ENCODE measurements around the gene NAV2. TPM values are rescaled to one million over a fixed set of nuclear protein-coding genes. Genes with fewer than 3 reads are reported as not detected.

The NAV2 gene
- total RNA-seq, 1 experiment from 2014 or later: 2.1 TPM

DNA sequence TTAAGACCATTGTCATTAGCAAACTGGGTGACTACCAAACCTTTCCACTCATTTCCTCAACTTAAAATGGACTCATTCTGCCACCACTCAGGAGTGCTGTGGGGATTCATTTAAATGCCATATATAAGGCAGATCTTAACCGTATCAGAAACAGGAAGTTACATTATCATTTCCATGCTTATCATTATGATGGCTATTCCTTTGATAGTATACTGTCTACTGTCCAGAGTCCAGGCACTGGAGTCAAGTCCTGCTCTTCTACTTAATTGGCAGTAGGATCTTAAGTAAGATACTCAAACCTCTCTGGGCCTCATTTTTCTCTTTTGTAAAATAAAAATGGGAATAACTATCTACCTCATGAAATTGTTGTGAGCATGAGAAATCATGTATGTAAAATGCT, 8.4 kb upstream of the NAV2 start:
- intact Hi-C loops (cut with micrococcal nuclease): no loop called here
- Histone ChIP-seq H3K9me2 (ENCODE audit: insufficient read depth) (no peaks in the 10 kb centered on the region), H3K27me3 (ENCODE audit: insufficient read depth, low read length) (no peaks in the 10 kb centered on the region), H3K4me2 (ENCODE audit: low read length) (no peak overlapping the region), H3K27ac (ENCODE audit: low read depth, low read length) (no peak overlapping the region), H2AFZ (ENCODE audit: low read depth, low read length, poor library complexity, severe bottlenecking) (no peak overlapping the region), H3K9me3 (ENCODE audit: control insufficient read depth in 1 of 2, insufficient read depth in 1 of 2, low read depth in 1 of 2, low read length in 2 of 2) (no peaks in the 10 kb centered on the region), H3K9ac (ENCODE audit: low read length) (no peak overlapping the region), H3K36me3 (ENCODE audit: control insufficient read depth in 1 of 2, insufficient read depth in 2 of 2, low read length in 2 of 2) (no peaks in the 10 kb centered on the region), H4K20me1 (ENCODE audit: insufficient read depth) (no peaks in the 10 kb centered on the region), H3K4me3 (replicated peaks in 1 of 2; ENCODE audit: low read depth in 1 of 2, low read length in 2 of 2) (no peak overlapping the region), H3K79me2 (ENCODE audit: insufficient read depth, low read length) (no peaks in the 10 kb centered on the region), H3K4me1 (ENCODE audit: control insufficient read depth in 1 of 2, insufficient read depth in 2 of 2, low read length in 2 of 2) (no peaks in the 10 kb centered on the region)
- TF ChIP-seq EGR1 (IDR thresholded peaks at IDR 0.05; ENCODE audit: low read depth): no peak
- no peak for TF ChIP-seq ATF3 (IDR thresholded peaks at IDR 0.05)
- TF ChIP-seq, protein P1, sequence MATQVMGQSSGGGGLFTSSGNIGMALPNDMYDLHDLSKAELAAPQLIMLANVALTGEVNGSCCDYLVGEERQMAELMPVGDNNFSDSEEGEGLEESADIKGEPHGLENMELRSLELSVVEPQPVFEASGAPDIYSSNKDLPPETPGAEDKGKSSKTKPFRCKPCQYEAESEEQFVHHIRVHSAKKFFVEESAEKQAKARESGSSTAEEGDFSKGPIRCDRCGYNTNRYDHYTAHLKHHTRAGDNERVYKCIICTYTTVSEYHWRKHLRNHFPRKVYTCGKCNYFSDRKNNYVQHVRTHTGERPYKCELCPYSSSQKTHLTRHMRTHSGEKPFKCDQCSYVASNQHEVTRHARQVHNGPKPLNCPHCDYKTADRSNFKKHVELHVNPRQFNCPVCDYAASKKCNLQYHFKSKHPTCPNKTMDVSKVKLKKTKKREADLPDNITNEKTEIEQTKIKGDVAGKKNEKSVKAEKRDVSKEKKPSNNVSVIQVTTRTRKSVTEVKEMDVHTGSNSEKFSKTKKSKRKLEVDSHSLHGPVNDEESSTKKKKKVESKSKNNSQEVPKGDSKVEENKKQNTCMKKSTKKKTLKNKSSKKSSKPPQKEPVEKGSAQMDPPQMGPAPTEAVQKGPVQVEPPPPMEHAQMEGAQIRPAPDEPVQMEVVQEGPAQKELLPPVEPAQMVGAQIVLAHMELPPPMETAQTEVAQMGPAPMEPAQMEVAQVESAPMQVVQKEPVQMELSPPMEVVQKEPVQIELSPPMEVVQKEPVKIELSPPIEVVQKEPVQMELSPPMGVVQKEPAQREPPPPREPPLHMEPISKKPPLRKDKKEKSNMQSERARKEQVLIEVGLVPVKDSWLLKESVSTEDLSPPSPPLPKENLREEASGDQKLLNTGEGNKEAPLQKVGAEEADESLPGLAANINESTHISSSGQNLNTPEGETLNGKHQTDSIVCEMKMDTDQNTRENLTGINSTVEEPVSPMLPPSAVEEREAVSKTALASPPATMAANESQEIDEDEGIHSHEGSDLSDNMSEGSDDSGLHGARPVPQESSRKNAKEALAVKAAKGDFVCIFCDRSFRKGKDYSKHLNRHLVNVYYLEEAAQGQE (IDR thresholded peaks at IDR 0.05; ENCODE audit: low read depth): no peak
- no peak for TF ChIP-seq EZH2 (IDR thresholded peaks at IDR 0.05)
- no peak for TF ChIP-seq SP1 (IDR thresholded peaks at IDR 0.05; ENCODE audit: low read depth)
- TF ChIP-seq EZH2phosphoT487 (IDR thresholded peaks at IDR 0.05; ENCODE audit: borderline replicate concordance): no peak
- no peak for TF ChIP-seq FOSL1 (IDR thresholded peaks at IDR 0.05; ENCODE audit: low read depth)
- no peak for TF ChIP-seq TCF7L2 (IDR thresholded peaks at IDR 0.05; ENCODE audit: borderline replicate concordance, extremely low read depth, insufficient read depth, insufficient read length)
- no peak for TF ChIP-seq YY1 (IDR thresholded peaks at IDR 0.05; ENCODE audit: extremely low read depth, insufficient replicate concordance, low read depth, low read length)
- no peak for TF ChIP-seq POLR2A (IDR thresholded peaks at IDR 0.05; ENCODE audit: borderline replicate concordance, extremely low read depth, insufficient read depth, insufficient read length)
- no peak for TF ChIP-seq ZFX (IDR thresholded peaks at IDR 0.05)
- no peak for TF ChIP-seq RAD21 (IDR thresholded peaks at IDR 0.05; ENCODE audit: low read depth)
- TF ChIP-seq, protein P2, sequence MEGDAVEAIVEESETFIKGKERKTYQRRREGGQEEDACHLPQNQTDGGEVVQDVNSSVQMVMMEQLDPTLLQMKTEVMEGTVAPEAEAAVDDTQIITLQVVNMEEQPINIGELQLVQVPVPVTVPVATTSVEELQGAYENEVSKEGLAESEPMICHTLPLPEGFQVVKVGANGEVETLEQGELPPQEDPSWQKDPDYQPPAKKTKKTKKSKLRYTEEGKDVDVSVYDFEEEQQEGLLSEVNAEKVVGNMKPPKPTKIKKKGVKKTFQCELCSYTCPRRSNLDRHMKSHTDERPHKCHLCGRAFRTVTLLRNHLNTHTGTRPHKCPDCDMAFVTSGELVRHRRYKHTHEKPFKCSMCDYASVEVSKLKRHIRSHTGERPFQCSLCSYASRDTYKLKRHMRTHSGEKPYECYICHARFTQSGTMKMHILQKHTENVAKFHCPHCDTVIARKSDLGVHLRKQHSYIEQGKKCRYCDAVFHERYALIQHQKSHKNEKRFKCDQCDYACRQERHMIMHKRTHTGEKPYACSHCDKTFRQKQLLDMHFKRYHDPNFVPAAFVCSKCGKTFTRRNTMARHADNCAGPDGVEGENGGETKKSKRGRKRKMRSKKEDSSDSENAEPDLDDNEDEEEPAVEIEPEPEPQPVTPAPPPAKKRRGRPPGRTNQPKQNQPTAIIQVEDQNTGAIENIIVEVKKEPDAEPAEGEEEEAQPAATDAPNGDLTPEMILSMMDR (IDR thresholded peaks at IDR 0.05 in 2 of 3, conservative IDR thresholded peaks at IDR 0.05 in 1 of 3; ENCODE audit: borderline replicate concordance in 1 of 3, insufficient read depth in 1 of 3, low read depth in 2 of 3, low read length in 2 of 3): no peak
- TF ChIP-seq SIN3A (IDR thresholded peaks at IDR 0.05; ENCODE audit: low read depth): no peak
- TF ChIP-seq CEBPB (IDR thresholded peaks at IDR 0.05; ENCODE audit: low read depth): no peak
- TF ChIP-seq MAX (IDR thresholded peaks at IDR 0.05): no peak
- CTCF ChIA-PET: no interaction called here
- ATAC-seq: no peak
- no TSS peak for BruUV-seq (replicated peaks)
- POLR2A ChIA-PET: interaction anchor here (1.5 kb wide), 1 partner anchor 8 kb away, joined by 3 read pairs; the partner anchor contains the start of gene NAV2
- DNase-seq (ENCODE audit: low read depth, low spot score): no peak
- RAD21 ChIA-PET (ENCODE audit: low non-redundant PET in 1 of 2, low total read pairs in 2 of 2, uncharacterized antibody in 2 of 2, unreplicated experiment in 2 of 2): no interaction called here

Measured in HCT116 (cell line).